ENCODE data around the gene GJD3. TPM values are rescaled to one million over a fixed set of nuclear protein-coding genes. Genes with fewer than 3 reads are reported as not detected.

Gene GJD3
- total RNA-seq, 1 donor from 2014 or later = not detected

DNA sequence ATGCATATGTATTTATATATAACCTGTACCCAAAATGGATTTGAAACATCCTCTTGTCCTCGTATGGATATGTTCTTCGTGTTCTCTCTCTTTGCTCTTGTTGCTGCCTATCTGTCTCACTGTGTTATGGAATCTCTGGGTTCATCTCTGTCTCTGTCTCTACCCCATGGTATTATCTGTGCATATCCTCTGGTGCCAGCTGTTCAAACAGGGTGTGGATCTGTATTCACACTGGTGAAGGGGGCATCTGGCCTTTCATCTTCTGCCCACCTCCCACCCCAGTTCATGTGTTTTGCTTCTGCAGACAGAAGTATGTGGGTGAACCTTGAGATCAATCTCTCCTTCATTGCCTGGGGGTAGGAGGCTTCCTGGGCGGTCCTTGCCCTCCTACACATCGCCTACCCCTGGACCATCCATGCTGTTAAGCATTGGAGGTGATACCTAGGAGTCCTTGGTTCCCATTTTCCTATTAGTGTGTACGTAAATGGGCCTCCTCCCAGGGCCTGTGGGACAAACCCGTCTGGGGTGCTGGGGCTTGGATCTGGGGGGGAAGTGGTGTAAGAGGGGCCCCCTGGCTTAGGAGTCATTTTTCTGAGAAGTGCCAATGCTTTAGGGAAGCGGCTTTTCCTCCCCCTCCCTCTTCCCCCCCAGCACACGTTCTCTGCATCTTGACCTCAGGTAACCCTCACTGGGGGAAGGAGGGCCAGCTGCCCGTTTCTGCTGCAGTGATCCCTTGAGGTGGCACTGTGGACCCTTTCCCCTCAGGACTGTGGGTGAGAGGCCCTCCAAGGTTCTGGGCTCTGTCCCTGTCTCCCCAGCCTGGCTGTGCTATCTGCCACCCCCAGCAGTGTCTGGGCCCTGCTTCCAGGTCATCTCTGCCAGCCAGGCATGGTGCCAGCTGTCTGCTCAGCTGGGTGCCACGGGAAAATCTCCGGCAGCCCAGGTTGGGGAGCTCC is 34.4 kb downstream of the GJD3 start:
- H3K9me3 ChIP-seq (ENCODE audit: low read depth) = no peaks in the 10 kb centered on the region
- H3K4me3 Mint-ChIP-seq = no peak overlapping the region
- H3K9ac ChIP-seq = no peak overlapping the region
- no peaks in the 10 kb centered on the region for H3F3A ChIP-seq (ENCODE audit: low read depth)
- H3K4me1 Mint-ChIP-seq = peaks cover 14% of the 10 kb centered on the region
- H3K4me2 ChIP-seq = no peak overlapping the region
- H3K27me3 ChIP-seq = no peaks in the 10 kb centered on the region
- no peak overlapping the region for H3K4me3 ChIP-seq
- H3K27ac ChIP-seq = no peak overlapping the region
- peaks cover 6% of the 10 kb centered on the region for H3K4me1 ChIP-seq
- H3K36me3 ChIP-seq = no peaks in the 10 kb centered on the region
- H2AFZ ChIP-seq (replicated peaks) = no peak overlapping the region
- H4K20me1 ChIP-seq (ENCODE audit: low read depth) = peaks cover 57% of the 10 kb centered on the region
- no peak for DNase-seq (ENCODE audit: low spot score)
- TF ChIP-seq, protein P1, sequence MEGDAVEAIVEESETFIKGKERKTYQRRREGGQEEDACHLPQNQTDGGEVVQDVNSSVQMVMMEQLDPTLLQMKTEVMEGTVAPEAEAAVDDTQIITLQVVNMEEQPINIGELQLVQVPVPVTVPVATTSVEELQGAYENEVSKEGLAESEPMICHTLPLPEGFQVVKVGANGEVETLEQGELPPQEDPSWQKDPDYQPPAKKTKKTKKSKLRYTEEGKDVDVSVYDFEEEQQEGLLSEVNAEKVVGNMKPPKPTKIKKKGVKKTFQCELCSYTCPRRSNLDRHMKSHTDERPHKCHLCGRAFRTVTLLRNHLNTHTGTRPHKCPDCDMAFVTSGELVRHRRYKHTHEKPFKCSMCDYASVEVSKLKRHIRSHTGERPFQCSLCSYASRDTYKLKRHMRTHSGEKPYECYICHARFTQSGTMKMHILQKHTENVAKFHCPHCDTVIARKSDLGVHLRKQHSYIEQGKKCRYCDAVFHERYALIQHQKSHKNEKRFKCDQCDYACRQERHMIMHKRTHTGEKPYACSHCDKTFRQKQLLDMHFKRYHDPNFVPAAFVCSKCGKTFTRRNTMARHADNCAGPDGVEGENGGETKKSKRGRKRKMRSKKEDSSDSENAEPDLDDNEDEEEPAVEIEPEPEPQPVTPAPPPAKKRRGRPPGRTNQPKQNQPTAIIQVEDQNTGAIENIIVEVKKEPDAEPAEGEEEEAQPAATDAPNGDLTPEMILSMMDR (IDR thresholded peaks at IDR 0.05) = no peak
- TF ChIP-seq EZH2phosphoT487 (IDR thresholded peaks at IDR 0.05) = no peak
- TF ChIP-seq EZH2 (IDR thresholded peaks at IDR 0.05) = no peak
- no peaks in the 10 kb centered on the region for H3K9me3 Mint-ChIP-seq
- peaks cover 3% of the 10 kb centered on the region for H3K36me3 Mint-ChIP-seq
- H3K27ac Mint-ChIP-seq = no peak overlapping the region
- H3K27me3 Mint-ChIP-seq (ENCODE audit: insufficient read depth, low read depth) = peaks cover 2% of the 10 kb centered on the region
- H3K79me2 ChIP-seq (ENCODE audit: low read depth) = peaks cover 3% of the 10 kb centered on the region

DNA sequence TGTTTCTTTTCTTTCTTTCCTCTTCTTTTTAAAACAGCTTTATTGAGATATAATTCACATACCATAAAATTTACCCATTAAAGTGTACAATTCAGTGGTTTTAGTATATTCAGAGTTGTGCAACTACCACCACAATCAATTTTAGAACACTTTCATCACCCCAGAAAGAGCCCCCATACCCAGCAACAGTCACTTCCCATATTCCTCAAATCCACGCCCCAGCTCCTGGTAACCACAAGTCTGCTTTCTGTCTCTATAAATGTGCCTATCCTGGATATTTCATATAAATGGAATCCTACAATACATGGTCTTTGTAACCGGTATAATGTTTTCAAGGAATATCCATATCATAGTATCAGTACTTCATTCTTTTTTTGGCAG is 36.2 kb downstream of the GJD3 start:
- H4K20me1 ChIP-seq (ENCODE audit: low read depth) = peaks cover 52% of the 10 kb centered on the region
- no peak overlapping the region for H3K27ac ChIP-seq
- no peaks in the 10 kb centered on the region for H3F3A ChIP-seq (ENCODE audit: low read depth)
- H3K9ac ChIP-seq = no peak overlapping the region
- no peak for DNase-seq (ENCODE audit: low spot score)
- Mint-ChIP-seq H3K27me3 (ENCODE audit: insufficient read depth, low read depth) (peaks cover 2% of the 10 kb centered on the region), H3K36me3 (peaks cover 3% of the 10 kb centered on the region), H3K9me3 (no peaks in the 10 kb centered on the region), H3K4me1 (peaks cover 9% of the 10 kb centered on the region), H3K27ac (no peak overlapping the region), H3K4me3 (no peak overlapping the region)
- no peak overlapping the region for H3K4me2 ChIP-seq
- H3K27me3 ChIP-seq = no peaks in the 10 kb centered on the region
- no peaks in the 10 kb centered on the region for H3K9me3 ChIP-seq (ENCODE audit: low read depth)
- H3K79me2 ChIP-seq (ENCODE audit: low read depth) = peaks cover 3% of the 10 kb centered on the region
- H2AFZ ChIP-seq (replicated peaks) = no peak overlapping the region
- no peaks in the 10 kb centered on the region for H3K36me3 ChIP-seq
- H3K4me3 ChIP-seq = no peak overlapping the region
- TF ChIP-seq EZH2 (IDR thresholded peaks at IDR 0.05) (no peak), EZH2phosphoT487 (IDR thresholded peaks at IDR 0.05) (no peak)
- TF ChIP-seq, protein P1 (IDR thresholded peaks at IDR 0.05) = no peak
- no peaks in the 10 kb centered on the region for H3K4me1 ChIP-seq

DNA sequence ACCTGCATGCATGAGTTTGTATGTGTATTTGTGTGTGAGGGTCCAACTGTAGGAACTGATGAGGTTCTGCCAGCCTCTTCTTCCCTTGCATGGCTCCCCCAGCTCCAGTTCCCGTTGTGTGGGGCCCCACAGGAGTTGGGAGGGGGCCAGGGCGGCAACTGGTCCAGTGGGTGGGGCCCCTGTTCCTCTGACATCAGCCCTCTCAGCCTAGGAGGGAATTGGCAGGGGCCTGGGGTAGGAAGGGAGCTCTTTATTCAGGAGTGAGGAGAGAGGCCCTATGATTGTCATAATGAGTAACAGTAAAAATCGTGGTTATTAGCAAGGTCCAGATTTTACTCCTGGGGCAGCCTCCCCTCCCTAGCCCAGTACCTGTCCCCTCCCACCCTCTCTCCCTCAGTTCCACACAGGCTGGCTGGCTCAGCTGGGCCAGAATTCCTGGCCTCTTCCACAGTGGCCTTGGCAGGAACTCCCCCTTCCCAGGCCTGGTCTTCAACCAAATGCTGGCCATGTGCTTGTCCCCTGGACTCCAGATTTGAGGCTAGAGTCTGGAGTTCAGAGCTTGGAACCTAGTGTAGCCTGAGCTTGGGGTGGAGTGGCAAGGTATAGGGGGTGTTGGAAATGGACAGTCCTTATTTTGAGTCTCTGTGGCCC is 36.7 kb downstream of the GJD3 start:
- no peak overlapping the region for H3K4me3 ChIP-seq
- H3K27ac ChIP-seq = no peak overlapping the region
- no peak overlapping the region for H3K4me3 Mint-ChIP-seq
- H4K20me1 ChIP-seq (ENCODE audit: low read depth) = peaks cover 57% of the 10 kb centered on the region
- H3K4me2 ChIP-seq = no peak overlapping the region
- H3K9ac ChIP-seq = no peak overlapping the region
- H3K36me3 ChIP-seq = no peaks in the 10 kb centered on the region
- H3K27me3 Mint-ChIP-seq (ENCODE audit: insufficient read depth, low read depth) = peaks cover 2% of the 10 kb centered on the region
- no peaks in the 10 kb centered on the region for H3K27me3 ChIP-seq
- no peak overlapping the region for H2AFZ ChIP-seq (replicated peaks)
- H3K9me3 ChIP-seq (ENCODE audit: low read depth) = no peaks in the 10 kb centered on the region
- H3K79me2 ChIP-seq (ENCODE audit: low read depth) = peaks cover 3% of the 10 kb centered on the region
- TF ChIP-seq, protein P1 (IDR thresholded peaks at IDR 0.05) = no peak
- TF ChIP-seq EZH2phosphoT487 (IDR thresholded peaks at IDR 0.05) = no peak
- TF ChIP-seq EZH2 (IDR thresholded peaks at IDR 0.05) = no peak
- H3K9me3 Mint-ChIP-seq = no peaks in the 10 kb centered on the region
- peak overlapping the region; percentile 37 for H3K27ac Mint-ChIP-seq
- H3F3A ChIP-seq (ENCODE audit: low read depth) = no peaks in the 10 kb centered on the region
- no peaks in the 10 kb centered on the region for H3K4me1 ChIP-seq
- no peak for DNase-seq (ENCODE audit: low spot score)
- H3K36me3 Mint-ChIP-seq = peaks cover 3% of the 10 kb centered on the region
- H3K4me1 Mint-ChIP-seq = peaks cover 14% of the 10 kb centered on the region

All from neural progenitor cell (in vitro differentiated cells).